Measurements from ENCODE around the gene ZNF684.
"Not testable (repeated sequence)": the region's sequence is repeated elsewhere in the genome, so short reads cannot be mapped to it uniquely, and the experiment has no call there.

Gene ZNF684

DNA sequence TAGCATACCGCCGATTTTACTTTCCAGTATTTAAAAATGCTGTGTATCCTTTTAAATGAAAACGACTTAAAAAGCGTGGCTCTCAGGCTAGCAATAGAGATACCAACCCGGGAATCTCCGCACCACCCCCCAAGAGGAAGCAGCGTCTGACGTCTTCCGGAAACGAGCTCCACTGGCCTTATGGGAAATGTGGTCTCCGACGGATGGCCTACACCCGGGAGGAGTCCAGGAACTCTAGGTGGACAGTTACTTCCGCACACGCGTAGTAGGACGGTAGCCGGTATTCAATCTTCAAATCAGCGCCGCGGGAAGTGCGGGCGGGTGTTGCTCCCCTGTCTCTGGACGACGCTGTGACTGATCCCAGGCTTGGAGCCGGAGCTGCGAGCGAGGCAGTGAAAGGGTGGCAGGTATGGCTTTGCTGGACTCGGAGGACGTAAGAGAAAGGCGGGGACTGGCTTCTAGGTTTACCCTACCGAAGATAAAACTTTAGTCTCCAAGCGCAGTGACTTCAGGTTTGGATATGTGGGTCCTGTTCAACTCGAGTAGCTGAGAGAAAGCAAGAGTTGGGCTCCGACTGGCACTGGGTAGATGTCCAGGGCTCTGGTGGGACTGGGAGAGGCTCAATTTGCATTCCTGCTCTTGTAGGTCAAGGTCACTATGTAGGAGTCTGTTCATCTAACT, at the start of gene ZNF684:
Gene ZNF684, plus strand, starts transcription at position 257 of the 681 bp plus-strand sequence. CDS start 1,530 bp downstream, outside the sequence.
- peak; percentile 87 for DNase-seq

DNA sequence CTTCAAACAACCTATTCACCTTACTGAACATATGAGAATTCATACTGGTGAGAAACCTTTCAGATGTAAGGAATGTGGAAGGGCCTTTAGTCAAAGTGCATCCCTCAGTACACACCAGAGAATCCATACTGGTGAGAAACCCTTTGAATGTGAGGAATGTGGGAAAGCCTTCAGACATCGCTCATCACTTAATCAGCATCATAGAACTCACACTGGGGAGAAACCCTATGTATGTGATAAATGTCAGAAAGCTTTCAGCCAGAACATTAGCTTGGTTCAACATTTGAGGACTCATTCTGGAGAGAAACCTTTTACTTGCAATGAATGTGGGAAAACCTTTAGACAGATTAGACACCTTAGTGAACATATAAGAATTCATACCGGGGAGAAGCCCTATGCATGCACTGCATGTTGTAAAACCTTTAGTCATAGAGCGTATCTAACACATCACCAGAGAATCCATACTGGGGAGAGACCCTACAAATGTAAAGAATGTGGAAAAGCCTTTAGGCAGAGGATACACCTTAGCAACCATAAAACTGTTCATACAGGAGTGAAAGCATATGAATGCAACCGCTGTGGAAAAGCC, 36.0 kb upstream of the ZNF684 start:
- DNase-seq = no peak

DNA sequence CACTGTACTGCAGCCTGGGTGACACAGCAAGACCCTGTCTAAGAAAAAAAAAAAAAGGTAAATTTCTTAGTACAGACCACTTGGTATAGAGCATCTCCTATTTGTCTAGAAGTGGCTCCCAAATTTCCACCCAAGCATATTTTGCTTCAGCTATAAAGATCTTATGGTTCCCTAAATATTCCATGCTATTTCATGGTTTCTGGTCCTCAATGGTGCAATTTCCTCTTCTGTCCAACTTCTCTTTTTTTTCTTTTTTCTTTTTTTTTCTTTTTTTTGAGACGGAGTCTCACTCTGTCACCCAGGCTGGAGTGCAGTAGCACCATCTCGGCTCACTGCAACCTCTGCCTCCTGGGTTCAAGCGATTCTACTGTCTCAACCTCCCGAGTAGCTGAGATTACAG, 28.8 kb upstream of the ZNF684 start:
- not testable (repeated sequence) for DNase-seq

DNA sequence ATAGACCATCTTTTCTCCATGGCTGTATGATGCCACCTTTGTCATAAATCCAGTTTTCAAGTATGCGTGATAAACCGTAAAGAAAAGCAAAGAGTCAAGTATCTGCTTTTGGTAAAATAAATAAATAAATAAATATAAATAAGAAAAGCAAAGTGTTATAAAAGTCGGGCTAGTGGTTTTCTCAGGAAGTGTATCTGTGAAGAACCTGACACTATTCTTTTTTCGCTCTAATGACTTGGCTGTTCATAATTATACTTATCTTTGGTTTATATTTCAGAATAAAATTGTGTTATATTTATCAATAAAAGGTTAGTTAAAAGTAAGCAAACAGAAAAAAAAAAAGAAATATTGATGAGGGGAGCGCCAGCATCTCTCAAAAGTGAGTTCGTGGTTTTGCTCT, 23.5 kb upstream of the ZNF684 start:
- DNase-seq = no peak

GRCh38 chr1:40508375-40509341, 22.8 kb upstream of the ZNF684 start, which contains the start of gene EXO5:
TSS of gene EXO5 (plus strand) at chr1:40508767. CDS start at chr1:40514545, 5,778 bp downstream.
- DNase-seq = peak; percentile 41

GRCh38 chr1:40519517-40519916, 11.9 kb upstream of the ZNF684 start:
- DNase-seq = no peak

DNA sequence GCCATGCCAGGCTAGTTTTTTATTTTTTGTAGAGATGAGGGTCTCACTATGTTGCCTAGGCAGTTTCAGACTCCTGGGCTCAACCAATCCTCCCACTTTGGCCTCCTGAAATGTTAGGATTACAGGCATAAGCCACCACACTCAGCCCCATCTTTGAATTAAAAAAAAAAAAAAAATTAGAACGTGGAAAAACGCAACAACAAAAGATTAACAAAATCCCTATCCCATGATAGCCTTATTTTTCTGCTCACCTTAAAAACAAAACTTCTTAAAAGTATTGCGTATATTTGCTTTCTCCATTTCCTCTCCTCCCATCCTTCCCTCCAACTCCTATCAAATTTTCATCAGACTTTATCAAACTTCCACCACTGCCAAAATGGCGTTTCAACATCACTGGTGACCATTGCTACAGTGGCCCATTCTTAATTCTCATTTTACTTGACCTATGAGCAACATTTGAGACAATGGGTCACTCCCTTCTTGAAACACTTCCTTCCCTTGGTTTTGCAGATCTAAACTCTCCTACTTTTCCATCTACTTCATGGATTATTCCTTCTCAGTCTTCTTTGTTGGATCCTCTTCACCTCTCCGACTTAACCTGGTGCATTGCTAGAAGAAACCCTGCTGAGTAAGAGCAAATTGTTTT, 579 bp upstream of the ZNF684 start:
- DNase-seq = no peak

GRCh38 chr1:40532062-40532389, 589 bp downstream of the ZNF684 start:
- DNase-seq = no peak

DNA sequence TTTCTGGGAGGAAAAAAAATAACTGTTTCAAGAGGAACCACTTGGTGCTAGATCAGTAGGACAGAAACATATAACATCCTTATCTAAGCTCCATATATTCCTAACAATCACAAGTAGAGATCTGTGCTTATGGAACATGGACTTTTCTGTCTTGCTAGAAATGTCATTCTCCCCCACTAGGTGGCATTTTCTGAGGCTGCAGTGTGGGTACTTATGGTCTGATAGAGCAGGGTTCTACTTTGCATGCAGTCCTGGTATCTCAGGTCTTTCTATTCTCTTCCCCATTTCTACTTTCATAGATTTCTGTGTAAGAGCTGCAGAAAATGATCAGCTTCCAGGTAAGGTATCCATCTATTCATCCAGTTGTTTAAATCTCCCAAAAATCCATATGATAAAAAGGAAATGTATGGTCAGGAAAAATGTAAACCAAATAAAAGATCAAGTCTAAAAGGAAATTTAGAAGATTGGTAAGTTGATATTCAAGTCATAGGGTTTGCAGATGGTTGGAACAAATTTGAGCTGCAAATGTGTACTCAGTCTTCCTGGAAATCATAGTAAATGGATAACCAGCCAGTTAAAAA, 1.5 kb downstream of the ZNF684 start:
- peak; percentile 59 for DNase-seq

GRCh38 chr1:40534589-40534988, 3.2 kb downstream of the ZNF684 start:
- no peak for DNase-seq

GRCh38 chr1:40535732-40536131, 4.3 kb downstream of the ZNF684 start:
- no peak for DNase-seq

- DNase-seq = no peak
Observed at GRCh38 chr1:40539338-40539737, 7.9 kb downstream of the ZNF684 start.

GRCh38 chr1:40546957-40547356, 15.5 kb downstream of the ZNF684 start:
- no peak for DNase-seq

DNA sequence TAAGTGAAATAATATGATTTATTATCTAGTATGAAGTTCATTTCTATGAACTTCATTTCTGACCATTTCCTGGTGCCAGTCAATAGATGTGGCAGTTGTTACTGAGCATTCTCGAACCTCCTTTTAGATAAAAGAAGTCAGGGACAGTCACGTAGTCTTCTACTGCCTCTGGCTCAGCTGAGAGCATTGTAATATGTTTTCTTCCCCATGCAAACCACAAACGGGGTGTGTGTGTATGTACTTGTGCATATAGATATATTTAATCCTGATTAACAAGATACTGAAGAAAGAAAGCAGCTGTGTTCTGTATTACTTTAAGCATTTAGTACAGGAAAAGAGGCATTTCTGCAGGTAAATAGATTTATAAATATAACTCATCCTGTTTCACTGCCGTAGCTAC, 21.6 kb downstream of the ZNF684 start:
- DNase-seq = no peak

GRCh38 chr1:40554807-40555206, 23.4 kb downstream of the ZNF684 start:
- DNase-seq = not testable (repeated sequence)

GRCh38 chr1:40556121-40556520, 24.7 kb downstream of the ZNF684 start:
- DNase-seq = no peak

DNA sequence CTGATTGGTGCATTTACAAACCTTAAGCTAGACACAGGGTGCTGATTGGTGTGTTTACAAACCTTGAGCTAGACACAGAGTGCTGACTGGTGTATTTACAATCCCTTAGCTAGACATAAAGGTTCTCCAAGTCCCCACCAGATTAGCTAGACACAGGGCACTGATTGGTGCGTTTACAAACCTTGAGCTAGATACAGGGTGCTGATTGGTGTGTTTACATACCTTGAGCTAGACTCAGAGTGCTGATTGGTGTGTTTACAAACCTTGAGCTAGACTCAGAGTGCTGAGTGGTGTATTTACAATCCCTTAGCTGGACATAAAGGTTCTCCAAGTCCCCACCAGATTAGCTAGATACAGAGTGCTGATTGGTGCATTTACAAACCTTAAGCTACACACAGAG, 26.8 kb downstream of the ZNF684 start:
- not testable (repeated sequence) for DNase-seq

- no peak for DNase-seq
Observed at GRCh38 chr1:40562185-40562584, 30.7 kb downstream of the ZNF684 start.

DNA sequence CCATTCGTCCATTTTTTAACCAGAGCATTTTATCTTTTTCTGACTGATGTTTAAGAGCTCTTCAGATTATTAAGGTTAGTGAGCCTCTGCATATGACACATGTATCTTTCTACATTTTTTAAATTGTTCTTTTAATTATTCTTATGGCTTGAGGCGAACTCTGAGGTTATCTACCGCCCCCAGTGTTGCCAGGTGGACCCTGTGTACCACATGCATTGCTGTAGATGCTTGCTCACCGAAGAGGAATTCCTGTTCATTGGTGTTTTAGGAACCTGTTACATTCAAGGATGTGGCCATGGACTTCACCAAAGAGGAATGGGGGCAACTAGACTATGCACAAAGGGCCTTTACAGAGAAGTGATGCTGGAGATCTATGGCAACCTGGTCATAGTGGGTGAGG, 31.8 kb downstream of the ZNF684 start:
- no peak for DNase-seq

DNA sequence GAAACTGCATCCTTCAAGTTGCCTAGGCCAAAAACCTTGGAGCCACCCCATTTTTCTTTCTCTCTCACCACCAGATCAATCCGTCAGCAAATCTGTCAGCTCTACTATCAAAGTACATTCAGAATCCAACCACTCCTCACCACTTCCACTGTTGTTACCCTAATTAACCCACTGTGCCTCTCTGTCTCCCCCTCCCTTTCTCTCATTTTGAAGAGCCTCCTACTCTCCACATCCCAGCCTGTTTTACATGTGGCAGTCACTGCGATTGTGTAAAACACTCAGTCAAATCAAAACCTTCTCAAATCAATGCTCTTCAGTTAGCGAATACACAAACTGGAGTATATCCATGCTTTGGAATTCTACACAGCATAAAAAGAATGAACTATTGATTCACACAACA, 33.1 kb downstream of the ZNF684 start:
- no peak for DNase-seq

DNA sequence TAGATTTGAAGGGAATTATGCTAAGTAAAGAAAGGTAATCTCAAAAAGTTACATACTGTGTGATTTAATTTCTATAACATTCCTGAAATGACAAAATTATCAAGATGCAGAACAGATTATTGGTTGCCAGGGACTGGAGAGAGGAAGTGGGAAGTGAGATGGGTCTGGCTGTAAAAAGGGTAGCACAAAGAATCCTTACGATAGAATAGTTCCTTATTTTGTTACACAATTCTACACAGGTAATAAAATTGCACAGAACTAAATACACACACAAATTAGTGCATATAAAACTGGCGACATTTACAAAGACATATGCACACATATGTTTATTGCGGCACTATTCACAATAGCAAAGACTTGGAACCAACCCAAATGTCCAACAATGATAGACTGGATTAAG, 33.5 kb downstream of the ZNF684 start:
- DNase-seq = no peak

DNA sequence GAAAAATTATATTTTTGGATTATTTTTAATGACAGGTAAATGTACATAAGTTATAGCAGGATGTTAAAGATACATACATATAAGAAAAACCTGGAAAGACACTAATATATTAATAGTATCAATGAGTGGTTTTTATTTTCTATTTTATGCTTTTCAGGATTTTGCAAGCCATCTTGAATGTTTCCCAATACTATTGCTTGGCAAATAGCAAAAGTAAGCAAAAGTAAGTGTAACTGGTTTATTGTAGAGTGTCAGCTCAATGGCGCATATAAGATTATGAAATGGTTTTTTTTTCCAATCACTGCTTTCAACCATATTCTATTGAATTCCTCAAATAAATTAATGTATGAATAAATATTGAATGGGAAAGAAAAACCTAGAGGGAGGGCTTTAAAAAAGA, 36.4 kb downstream of the ZNF684 start:
- DNase-seq = no peak

- DNase-seq = peak; percentile 64
Observed at GRCh38 chr1:40574805-40575204, 43.4 kb downstream of the ZNF684 start.
